NT2/D1 (cell line): Measurements from ENCODE around the gene GTF2A2.

Source experiments
- SUZ12 ChIP-seq: IDR thresholded peaks from 2 replicates; pipeline ENCODE4 v1.6.1; 2011; ENCODE audit not compliant: insufficient read length, insufficient read depth; ENCODE audit errors: extremely low read depth
- YY1 ChIP-seq: IDR thresholded peaks from 2 replicates; pipeline ENCODE4 v1.6.1; 2011; ENCODE audit not compliant: insufficient read length, insufficient read depth
- ZNF274 ChIP-seq: IDR thresholded peaks from 2 replicates; pipeline ENCODE4 v1.6.1; 2011; ENCODE audit warnings: mild to moderate bottlenecking, low read depth, low read length

DNA sequence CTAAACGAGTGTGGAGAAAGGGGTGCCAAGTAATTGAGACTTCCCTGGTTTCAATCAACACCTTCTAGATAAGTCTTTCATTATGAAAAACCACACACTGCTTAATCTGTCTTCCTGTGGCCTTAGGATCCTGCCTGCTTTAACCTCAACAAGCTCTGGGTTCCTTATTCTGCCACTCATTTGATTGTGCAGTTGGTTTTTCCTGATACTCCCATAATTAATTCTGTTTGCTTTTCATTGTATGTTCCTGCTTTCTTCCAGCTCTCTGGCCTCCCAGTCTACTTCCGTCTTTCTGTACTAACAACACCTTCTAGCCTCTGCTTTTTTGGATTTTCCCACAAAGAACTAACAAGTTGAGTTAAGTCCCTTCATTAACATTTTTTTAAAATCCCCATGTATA lies 66.0 kb downstream of the GTF2A2 start:
- TF ChIP-seq ZNF274 (no peak), SUZ12 (no peak), YY1 (no peak)
